Activated CD8-positive, alpha-beta memory T cell treated with anti-CD3 and anti-CD28 coated beads for 24 hours (primary cell): ENCODE results near the gene CHPF2.
A peak's percentile ranks its signal among the peaks of the same experiment; 100 is the strongest.

Experiments used
- DNase-seq: peaks from one replicate; pipeline ENCODE4 v3.0.0-alpha.2; 2020

The CHPF2 gene

DNA sequence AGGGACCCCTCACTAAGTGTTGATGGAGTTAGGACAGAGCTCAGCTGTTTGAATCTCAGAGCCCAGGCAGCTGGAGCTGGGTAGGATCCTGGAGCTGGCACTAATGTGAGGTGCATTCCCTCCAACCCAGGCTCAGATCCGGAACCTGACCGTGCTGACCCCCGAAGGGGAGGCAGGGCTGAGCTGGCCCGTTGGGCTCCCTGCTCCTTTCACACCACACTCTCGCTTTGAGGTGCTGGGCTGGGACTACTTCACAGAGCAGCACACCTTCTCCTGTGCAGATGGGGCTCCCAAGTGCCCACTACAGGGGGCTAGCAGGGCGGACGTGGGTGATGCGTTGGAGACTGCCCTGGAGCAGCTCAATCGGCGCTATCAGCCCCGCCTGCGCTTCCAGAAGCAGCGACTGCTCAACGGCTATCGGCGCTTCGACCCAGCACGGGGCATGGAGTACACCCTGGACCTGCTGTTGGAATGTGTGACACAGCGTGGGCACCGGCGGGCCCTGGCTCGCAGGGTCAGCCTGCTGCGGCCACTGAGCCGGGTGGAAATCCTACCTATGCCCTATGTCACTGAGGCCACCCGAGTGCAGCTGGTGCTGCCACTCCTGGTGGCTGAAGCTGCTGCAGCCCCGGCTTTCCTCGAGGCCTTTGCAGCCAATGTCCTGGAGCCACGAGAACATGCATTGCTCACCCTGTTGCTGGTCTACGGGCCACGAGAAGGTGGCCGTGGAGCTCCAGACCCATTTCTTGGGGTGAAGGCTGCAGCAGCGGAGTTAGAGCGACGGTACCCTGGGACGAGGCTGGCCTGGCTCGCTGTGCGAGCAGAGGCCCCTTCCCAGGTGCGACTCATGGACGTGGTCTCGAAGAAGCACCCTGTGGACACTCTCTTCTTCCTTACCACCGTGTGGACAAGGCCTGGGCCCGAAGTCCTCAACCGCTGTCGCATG, 5.2 kb downstream of the CHPF2 start:
- DNase-seq, result no peak

DNA sequence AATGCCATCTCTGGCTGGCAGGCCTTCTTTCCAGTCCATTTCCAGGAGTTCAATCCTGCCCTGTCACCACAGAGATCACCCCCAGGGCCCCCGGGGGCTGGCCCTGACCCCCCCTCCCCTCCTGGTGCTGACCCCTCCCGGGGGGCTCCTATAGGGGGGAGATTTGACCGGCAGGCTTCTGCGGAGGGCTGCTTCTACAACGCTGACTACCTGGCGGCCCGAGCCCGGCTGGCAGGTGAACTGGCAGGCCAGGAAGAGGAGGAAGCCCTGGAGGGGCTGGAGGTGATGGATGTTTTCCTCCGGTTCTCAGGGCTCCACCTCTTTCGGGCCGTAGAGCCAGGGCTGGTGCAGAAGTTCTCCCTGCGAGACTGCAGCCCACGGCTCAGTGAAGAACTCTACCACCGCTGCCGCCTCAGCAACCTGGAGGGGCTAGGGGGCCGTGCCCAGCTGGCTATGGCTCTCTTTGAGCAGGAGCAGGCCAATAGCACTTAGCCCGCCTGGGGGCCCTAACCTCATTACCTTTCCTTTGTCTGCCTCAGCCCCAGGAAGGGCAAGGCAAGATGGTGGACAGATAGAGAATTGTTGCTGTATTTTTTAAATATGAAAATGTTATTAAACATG, 6.0 kb downstream of the CHPF2 start:
- no peak for DNase-seq

DNA sequence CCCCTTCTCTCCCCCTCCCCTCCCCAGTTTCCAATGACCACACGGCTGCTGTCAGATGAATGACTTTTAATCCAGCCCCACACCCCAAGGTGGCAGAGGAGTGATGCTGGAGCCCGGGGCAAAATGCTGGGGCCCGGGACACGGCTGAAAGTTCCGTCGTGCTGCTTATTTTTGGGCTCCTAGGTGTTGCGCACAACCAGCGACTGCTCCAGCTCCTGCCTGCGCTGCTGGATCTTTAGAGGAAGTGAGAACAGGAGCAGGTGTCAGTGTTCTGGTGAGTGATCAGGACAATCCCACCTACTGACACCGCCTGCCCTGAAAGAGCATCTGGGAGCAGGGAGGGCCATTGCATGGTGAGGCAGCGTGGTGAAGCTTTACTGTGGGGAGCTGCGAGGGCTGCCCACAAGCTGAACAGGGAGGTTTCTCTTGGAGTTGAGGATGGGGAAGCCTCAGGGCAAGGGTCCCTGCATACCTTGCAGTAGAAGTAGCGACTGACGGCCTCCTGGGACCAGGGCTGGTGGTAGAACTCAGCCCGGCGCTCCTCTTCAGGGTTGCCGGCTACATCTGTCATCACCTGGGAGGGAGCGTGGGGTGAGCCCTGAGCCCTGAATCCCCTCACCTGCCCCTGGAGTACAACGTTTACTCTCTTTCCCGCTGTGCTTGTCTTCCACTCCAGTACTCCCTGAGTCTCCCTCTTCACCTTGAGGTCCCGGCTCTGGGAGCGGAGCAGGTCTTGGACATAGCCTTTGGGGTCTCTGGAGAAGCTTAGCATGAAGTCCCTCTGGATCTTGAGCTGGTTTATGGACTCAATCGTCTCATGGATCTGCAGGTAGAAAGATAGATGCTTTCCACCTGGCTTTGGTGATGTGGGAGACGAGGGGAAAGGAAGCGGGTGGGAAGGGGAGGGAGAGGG, 6.9 kb downstream of the CHPF2 start:
- no peak for DNase-seq

DNA sequence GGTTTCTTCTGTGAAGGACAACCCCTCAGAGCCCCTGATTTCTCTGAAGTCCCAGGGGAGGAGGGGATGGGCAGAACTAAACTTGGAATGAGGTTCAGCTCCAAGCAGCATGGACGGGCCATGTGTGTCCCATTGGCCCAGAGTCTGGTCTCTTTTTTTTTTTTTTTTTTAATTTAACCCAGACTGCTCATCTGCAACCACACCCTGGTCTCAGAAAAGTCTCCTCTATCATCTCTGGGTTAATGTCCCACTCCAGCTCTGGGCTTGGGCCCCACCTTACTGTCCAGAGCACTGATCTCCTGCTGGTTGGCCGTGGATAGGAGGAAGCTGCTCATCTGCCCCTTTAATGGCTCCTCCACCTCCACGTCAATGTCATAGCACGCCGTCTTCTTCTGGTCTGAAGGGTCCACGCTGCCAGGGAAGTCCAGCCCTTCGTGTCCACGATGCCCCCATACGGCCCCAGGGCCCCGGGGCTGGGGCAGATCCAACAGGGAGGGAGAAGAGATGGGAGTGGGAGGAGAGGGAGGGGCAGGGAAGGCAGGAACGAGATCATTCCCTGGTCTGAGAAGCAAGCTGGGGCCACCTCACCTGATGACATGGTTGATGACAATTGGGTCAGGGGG, 7.7 kb downstream of the CHPF2 start:
- DNase-seq, result no peak

DNA sequence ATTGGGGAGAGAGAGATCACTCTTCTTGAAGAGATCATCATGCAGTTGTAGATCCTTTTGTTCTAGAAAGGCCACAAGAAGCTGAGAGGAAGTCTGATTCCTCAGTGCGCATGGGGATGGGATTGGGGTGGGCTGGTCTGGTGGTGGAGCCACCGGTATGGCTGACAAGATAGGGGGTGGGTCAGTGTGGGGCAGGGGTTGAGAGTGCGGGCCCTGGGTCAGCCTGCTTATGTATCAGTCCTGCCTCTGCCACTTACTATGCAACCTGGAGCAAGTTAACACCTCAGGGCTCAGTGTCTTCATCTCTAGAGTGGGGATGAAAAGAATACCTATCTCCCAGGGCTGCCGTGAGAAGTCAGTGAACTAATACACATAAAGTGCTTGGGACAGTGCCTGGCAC, 8.3 kb downstream of the CHPF2 start:
- no peak for DNase-seq

DNA sequence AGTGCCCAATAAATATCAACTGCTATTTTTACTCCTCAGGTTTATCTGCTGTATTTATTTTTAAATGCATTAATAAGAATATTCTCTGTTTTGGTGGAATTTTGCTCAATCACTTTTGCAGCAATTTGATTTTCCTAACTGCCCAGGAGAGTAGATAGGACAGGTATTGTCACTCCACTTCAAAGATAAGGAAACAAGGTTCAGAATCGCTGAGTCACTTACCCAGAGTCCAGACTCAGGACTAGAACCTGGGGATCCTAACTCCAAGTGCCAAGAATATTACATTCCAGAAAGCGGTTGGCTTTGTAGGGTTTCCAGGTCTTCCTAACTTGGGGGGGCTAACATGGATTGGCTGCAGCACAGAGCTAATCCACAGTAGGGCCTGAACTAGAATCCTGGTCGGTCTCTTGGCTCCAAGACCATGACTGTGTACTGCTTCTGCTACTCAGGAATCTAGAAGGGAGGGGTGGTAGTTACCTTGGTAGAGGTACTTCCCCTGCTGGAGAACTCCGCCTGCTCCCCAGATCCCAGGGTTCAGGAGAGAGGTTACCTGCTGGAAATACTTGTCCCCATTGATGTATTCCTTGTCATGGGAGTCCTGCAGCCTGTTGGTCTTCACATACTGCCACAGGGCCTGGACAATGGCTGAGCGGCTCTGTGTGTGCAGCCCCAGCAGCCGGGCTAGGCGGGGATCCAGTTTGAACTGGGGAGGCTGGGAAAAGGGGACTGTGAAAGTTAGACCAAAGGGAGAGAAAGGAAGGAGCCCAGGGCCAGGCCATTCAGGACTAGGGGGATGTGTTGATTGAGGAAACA, 8.9 kb downstream of the CHPF2 start:
- DNase-seq, result no peak

DNA sequence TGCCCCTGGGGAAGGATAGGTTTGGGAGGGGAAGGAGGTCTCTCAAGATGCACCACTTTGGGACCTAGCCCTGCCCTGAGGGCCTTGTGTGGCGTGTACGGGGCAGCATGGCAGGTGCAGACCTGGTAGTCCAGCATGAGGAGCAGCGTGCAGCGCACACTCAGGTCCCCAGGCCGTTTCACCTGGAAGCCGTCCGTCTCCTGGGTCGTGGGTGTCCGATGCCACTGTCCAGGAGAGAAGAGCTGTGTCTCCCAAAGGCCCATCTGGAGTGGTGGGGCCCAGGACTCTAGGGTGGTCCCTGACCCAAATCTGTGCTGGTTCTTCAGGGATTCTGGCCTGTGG, 9.4 kb downstream of the CHPF2 start:
- DNase-seq, result no peak

DNA sequence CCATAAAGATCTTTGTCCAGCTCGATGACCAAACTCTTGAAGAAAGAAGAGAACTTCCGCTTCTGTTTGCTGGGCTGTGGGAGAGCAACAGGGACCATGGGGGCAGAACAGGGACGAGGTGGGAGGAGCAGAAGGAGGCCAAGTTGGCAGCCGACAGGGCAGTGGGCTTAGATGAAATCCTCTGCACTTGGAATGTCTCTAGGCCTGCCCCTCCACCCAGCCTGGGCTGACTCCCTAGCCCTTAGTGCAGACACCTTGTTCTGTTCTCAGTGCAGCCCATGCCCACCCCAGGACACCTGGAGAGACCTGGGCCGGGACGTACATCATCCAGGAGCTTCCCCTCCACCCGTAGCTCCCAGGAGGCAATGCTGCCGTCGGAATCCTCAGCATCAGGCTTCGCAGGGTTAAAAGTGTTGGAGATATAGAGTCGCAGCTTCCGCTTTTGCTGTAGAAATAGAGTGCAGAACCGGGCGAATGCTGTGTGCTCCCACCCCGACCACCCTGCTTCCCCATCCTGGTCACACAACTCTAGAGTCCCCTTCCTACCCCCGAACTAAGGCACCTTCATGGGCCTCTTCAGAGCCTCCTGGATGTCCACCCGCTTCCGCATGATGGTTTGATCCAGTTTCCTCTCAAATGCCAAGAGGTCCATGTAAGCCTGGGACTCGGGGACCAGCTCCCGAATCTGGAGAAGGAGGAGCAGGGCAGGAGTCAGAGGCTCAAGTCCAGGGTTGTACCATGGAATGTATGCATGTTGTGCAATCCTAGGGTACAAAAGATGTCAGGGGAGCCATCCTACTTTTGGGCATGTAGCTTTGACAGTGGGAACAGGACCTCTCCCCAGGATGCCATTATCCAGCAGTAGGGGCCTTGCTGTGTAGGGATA, 10.1 kb downstream of the CHPF2 start:
- no peak for DNase-seq

DNA sequence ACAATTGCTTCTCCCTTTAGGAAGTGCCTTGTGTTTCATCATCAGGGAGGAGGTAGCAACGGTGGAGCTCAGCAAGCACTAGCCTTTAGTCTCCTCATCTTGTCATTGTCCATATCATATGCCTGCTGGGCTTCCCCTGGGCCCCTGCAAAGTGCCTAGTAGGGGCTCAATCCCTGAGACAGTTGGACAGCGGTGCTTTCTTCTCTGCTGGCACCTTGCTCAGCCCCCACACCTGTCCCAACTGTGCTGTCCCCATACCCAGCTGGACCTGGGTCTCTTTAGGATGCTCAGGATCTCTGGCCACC, 10.7 kb downstream of the CHPF2 start:
- no peak for DNase-seq

DNA sequence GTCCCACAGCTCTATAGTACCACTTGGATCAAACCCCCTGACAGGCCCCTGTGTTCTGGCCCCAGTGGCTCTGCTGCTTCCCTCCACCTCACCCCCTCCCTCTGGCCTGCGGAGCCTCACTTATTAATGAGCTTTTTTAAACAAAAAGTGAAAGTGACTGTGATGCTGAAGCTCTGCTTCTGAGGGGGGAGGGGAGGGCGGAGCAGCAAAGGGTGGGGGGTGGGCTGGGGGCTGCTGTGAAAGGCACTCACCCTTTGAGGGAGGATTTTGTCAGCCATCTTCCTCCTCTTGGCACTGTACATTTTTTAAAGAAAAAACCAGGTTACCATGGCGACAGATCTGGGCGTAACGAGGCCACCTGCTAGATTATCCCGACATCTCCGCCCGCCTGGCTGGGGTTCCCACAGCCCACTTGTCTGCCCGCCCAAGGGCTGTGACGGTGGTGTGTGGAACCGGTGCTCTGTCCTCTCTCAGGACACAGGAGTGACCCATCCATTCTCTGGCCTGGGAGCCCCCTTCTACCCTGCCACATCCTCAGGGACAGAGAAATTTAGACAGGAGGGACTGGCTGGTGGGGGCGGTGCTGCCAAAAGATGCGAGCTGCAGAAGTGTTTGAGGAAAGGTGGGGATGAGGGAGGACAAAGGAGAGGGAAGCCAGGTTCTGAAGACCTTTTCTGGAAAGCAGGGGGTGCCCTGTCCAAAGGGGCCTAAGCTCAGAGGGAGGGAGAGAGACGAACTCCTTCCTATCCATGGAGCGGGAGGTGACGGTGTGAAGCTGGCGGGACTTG, 11.3 kb downstream of the CHPF2 start:
- DNase-seq, result peak; percentile 69

DNA sequence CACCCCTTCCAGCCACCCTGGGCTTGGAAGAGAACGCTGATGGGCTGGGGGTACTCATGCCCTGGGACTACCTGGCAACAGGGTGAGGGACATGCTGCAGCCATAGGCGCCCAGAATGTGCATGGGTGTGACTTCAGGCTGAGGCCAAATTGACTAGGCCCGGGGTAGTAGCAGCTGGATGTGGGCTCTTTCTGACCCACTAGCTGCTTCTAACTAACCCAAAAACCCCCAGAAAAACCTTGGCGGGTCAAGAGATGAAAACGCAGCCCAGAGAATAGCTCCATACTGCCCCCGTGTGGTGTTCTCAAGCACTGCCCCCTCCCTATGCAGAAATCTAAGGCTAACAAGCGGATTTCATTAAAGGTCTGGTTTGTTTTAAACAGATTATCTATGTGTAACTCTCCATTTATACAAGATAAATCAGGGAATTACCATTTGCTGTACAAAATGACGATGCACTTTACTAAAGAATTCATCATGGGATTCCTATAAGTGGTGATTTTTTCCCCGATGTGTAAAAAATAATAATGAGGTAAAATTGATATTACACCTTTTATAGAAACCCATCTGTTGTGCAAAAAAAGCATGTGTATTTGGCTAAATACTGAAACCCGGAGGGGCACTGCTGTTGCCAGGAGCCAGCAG, 12.0 kb downstream of the CHPF2 start:
- DNase-seq, result peak; percentile 83

DNA sequence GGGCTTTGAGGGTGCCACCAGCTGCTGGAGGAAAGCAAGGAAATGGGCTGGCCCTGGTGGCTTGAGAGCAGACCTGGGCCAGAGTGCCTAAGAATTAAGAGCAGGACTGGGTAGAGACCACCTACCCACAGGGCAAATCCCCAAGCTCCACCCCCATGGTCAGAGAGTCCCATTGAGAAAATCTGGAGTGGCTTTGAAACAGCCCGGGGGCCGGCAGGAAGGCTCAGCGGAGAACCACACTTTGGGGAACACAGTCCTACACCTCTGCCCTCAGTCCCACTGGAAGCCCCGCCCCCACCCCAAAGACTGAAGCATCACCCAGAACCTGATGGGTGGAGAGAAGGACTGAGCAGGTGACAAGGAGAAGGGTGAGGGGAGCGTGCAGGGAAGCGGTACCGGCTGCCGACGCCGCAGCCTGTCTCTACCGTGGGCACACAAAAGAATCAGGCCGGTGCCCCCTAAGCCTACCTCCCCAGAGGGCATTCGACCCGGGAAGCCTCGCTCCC, 12.6 kb downstream of the CHPF2 start:
- no peak for DNase-seq

DNA sequence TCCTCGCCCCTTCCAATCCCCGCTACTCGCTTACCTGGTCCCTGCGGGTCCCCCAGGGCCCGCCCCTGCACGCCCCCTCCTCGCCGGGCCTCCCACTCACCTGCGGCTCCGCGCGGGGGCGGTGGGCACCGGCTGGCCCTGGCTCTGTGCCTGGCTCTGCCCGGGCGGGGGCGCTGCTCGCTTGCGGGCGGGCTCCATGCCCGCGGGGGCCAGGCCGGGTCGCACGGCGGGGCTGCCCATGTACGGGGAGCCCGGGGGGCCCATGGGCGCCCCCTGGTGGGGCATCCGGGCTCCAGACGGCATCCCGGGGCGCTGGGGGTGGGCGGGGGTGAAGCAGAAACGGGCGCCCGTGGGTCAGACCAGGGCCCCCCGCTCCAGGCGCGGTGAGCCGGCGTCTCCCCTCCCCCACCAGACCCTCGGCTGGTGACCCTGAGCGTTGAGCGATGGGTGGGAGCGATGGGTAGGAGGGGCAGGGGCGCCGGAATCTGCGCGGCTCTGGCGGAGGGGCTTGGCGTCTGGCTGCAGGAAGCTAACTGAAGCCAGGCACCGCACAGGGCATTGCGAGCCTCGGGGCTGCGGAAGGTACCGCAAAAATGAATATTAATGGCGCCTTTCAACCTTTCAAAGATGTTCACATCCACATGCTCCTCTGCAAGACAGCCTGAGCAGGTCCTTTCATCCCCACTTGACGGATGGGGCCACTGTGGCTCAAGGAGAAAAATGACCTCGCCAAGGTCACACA, 13.2 kb downstream of the CHPF2 start:
- DNase-seq, result peak; percentile 83

DNA sequence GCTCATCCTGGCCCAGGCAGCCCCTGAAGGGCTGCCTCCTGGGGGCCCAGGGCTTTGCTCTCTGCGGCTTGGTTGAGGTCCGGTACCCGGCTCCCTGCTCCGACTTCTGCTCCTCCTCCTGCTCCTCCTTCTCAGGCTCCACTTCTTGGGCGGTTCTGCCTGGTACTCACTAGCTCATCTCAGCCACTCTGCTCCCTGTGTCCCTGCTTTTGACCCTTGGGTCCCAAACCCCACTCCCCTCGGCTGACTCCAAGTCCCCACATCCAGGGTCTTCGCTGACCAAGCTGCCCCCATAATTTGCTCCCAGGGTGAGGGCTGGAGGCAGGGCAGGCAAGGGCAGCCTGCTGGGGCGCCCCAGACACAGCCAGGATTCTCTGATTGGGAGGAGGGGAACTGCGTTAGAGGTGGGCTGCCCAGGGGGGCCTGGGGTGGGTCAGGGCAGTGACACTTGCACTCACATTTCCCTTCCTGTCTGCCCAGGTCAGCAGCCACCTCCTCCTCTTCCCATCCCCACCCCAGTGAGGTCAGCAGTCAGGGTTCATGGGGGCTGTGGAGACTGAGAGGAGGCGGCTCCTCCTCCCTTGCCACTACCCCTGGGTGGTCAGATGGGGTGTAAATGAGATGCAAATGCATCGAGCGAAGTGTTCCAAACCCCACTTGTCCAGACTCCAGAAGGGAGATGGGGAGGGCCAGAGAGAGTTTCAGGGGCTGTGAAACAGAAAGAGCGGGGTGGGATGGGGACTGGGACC, 14.0 kb downstream of the CHPF2 start:
- DNase-seq, result no peak

DNA sequence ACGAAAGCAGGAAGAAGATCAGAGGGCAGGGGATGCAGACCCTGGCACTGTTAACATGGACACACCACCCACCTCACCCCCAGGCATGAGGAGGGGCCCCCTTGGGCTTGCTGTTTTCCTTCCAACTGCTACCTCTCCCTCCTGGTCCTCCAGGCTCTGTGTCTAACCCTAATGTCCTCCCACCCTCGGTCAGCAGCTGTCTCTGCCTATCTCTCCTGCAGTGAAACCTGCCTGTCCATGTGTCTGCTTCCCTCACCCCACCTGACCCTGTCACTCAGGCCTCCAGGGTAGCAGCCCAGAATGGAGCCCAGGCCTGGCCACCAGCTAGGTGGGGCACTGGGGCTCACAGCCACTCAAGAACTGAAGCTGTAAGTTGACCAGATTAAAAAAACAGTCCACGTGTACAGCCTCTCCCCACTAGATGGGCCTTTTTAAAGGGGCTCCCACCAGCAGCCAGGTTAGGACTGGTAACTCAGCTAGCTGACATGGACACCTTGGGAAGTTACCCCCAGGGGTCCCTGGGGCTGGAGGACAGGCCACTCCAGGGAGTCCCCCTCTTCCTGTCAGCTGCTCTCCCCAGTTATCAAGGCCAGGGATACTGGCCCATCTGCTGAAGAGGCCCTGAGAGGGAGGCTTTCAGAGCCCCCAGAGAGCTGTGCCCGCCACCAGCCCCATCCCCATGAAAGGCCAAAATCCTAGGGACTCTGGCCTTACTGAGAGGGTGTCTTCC, 14.7 kb downstream of the CHPF2 start:
- DNase-seq, result peak; percentile 64

DNA sequence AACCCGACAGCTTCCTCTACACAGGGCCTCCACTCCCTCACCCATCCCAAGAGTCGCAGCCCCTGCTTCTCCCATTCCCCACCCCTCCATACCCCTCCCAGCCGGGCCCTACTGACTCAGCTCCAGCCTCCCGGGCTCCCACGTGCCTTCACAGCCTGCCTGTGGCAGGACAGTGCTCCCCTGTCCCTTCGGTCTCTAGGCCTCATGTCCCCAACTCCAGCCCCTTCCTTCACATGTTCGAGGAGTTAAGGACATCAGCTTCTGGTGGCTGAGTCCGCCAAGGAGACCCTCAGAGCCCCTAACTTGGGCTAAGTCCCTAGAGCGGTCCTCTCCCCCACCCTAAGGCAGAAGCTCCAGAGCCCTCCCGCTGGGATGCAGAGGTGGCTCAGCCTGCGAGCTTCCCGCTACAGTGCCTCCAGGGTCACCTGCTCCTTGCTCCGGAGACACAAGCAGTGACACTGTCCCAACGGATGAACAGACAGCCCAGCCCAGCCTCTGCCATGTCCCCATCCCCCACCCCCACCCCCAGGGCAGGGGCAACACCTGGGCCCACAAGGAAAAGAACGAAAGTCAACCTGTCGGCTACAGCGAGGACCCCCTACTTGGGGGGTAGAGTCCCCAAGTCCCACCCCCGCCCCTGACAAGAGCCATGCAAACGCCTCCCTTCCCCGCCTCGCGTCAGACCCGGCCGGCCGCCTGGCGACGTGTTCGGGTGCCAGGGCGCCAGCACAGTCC, 15.5 kb downstream of the CHPF2 start:
- no peak for DNase-seq
